Peyer's patch (tissue), 4 donors: ENCODE results near the gene SSC4D.

Experiments
- CTCF ChIP-seq, 6 experiments: fragments of 450-650 bp in 4 of 6; fragments of 200-600 bp in 2 of 6; sonication (generic) in 1 of 6; IDR thresholded peaks; one replicate each; pipeline ENCODE4 v1.5.1; 2017 to 2019; ENCODE audit warnings: antibody characterized with exemption in 6 of 6, mild to moderate bottlenecking in 3 of 6, moderate library complexity in 1 of 6
- POLR2A ChIP-seq, 2 donors: fragments of 450-650 bp; IDR thresholded peaks; one replicate each; pipeline ENCODE4 v1.5.1; 2017; ENCODE audit warnings: antibody characterized with exemption in 2 of 2, mild to moderate bottlenecking in 2 of 2, moderate library complexity in 2 of 2

DNA sequence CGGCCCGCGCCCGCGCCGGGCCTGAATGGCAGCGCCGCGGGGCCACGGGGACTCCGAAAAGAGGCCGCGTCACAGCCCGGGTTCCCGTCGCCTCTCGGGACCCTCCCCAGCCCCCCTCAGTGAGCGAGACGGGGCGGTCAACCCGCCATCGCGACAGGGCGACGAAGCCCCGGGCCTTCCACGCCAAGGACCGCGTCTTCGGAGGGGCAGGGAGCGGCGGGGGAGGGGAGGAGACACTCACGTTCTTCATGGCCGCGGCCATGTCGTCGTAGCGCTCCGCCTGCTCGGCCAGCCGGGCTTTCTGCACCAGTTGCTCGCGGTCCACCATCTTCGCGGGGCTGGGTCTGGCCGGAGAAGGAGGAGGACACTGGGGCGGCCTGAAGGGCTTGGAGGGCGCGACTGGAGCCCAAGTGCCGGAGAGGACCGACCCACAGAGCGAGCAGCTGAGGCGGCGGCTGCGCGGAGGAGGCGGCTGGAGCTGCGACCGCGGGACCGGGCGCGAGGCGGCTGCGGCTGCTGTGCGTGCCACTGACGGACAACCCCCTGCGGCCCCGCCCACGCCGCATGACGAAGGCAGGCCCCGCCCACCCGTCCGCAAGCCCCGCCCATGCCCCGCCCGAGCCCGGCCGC is 50.9 kb downstream of the SSC4D start, which contains the start of gene YWHAG:
- no peak for TF ChIP-seq CTCF (IDR thresholded peaks at IDR 0.05)
- peak; percentile 99 for TF ChIP-seq POLR2A (IDR thresholded peaks at IDR 0.05)
